Breast epithelium (tissue), 3 donors: Measurements from ENCODE around the gene TGM2.

Experiments
- POLR2A ChIP-seq: fragments of 450-650 bp; IDR thresholded peaks from one replicate; pipeline ENCODE4 v1.6.1; 2016; ENCODE audit warnings: antibody characterized with exemption, mild to moderate bottlenecking, moderate library complexity
- TF ChIP-seq, protein P1 (sequence below), 3 donors: fragments of 450-650 bp; IDR thresholded peaks; one replicate each; pipeline ENCODE4 v1.5.1; 2016 to 2017; ENCODE audit warnings: antibody characterized with exemption in 3 of 3, mild to moderate bottlenecking in 3 of 3, moderate library complexity in 3 of 3

GRCh38 chr20:38179846-38180245 is 14.8 kb upstream of the TGM2 start:
- TF ChIP-seq, protein P1, sequence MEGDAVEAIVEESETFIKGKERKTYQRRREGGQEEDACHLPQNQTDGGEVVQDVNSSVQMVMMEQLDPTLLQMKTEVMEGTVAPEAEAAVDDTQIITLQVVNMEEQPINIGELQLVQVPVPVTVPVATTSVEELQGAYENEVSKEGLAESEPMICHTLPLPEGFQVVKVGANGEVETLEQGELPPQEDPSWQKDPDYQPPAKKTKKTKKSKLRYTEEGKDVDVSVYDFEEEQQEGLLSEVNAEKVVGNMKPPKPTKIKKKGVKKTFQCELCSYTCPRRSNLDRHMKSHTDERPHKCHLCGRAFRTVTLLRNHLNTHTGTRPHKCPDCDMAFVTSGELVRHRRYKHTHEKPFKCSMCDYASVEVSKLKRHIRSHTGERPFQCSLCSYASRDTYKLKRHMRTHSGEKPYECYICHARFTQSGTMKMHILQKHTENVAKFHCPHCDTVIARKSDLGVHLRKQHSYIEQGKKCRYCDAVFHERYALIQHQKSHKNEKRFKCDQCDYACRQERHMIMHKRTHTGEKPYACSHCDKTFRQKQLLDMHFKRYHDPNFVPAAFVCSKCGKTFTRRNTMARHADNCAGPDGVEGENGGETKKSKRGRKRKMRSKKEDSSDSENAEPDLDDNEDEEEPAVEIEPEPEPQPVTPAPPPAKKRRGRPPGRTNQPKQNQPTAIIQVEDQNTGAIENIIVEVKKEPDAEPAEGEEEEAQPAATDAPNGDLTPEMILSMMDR (IDR thresholded peaks at IDR 0.05): no peak
- no peak for TF ChIP-seq POLR2A
